Pancreas (tissue), 10 donors: ENCODE data around the gene MMP2. TPM values are rescaled to one million over a fixed set of nuclear protein-coding genes. Genes with fewer than 3 reads are reported as not detected.

Source experiments
- ATAC-seq, 4 donors: fragments of 200-7000 bp; cut with Tn5 transposase; one replicate each; pipeline versions ENCODE4 v1.8.0 to v1.9.1; 2020; ENCODE audit warnings: mild to moderate bottlenecking in 4 of 4, moderate library complexity in 4 of 4
- DNase-seq, 6 donors: peaks; one replicate each; pipeline ENCODE4 v3.0.0-alpha.2; 2020
- FAIRE-seq: peaks from 2 replicates; lab custom pipeline; 2012; peaks lifted over from hg19 to GRCh38; lab: Jason Lieb, UNC
- H3K27ac ChIP-seq, 4 donors: fragments of 200-600 bp; sonication (generic); 1 replicate in 3 of 4; 2 replicates in 1 of 4; pipeline versions ENCODE4 v1.5.0 to v1.8.0; 2020
- H3K27me3 ChIP-seq, 4 donors: fragments of 200-600 bp; one replicate each; pipeline ENCODE4 v1.8.0; 2021
- H3K36me3 ChIP-seq, 3 donors: fragments of 200-600 bp; sonication (generic) in 1 of 3; one replicate each; pipeline versions ENCODE4 v1.5.0 to v1.8.0; 2020 to 2021
- H3K4me1 ChIP-seq, 3 donors: fragments of 200-600 bp; one replicate each; pipeline ENCODE4 v1.8.0; 2021
- H3K4me3 ChIP-seq, 4 donors: fragments of 200-600 bp; sonication (generic) in 2 of 4; one replicate each; pipeline versions ENCODE4 v1.5.0 to v1.8.0; 2020 to 2021
- H3K9me3 ChIP-seq, 4 donors: fragments of 200-600 bp; one replicate each; pipeline ENCODE4 v1.8.0; 2021
- WGBS, 2 donors: extraction: QIAGEN DNeasy Blood & Tissue Kit; methylation state at CpG; one replicate each; pipeline ENCODE4 v1.1.7; 2013; 5-methylcytosine and 5-hydroxymethylcytosine counted together
- intact Hi-C, 3 donors: fragments of 100-400 bp; cut with DNase I; formaldehyde crosslinking; loops; one replicate each; pipeline versions ENCODE4 v1.11.1 to v1.14.2; 2022
- polyA plus RNA-seq, 2 donors: library from polyadenylated mRNA; stranded (reverse); fragments of 200-250 nt; gene quantifications; one replicate each; pipeline ENCODE4 v1.2.3, GENCODE V29; 2013
- total RNA-seq, 6 donors: library from RNA; stranded (reverse); fragmentation: NEBNext Ultra II Directional in 4 of 6; extraction: Animal tissue kit (Norgen Biotek cat#: 25700) in 4 of 6; gene quantifications; one replicate each; pipeline versions ENCODE4 v1.2.1 to v1.2.4, GENCODE V29; 2021 to 2023
- TF ChIP-seq, protein P1 (sequence below), 4 donors: fragments of 200-600 bp; sonication (generic) in 3 of 4; IDR thresholded peaks; one replicate each; pipeline versions ENCODE4 v1.5.0 to v1.8.0; 2021; ENCODE audit warnings: antibody characterized with exemption in 4 of 4
- donor health status: healthy with polysubstance abuse.
- donor health status: DM: no; HTN: no; CAD: no; lungs with moderate emphysema.
- donor health status: DM: no; HTN: no; CAD: no.
- donor health status: control.
- donor health status: control.
- donor health status: Bipolar disorder and iron deficiency.
- donor health status: DM: yes; HTN: yes; CAD: no.
- donor health status: DM: no; HTN: no; CAD: no.
- donor health status: DM: no; HTN: no; CAD: no.
- donor health status: DM: yes; HTN: yes; CAD: no.

The MMP2 gene
- total and polyA plus RNA-seq, 8 donors, result 6.5 to 108 (median 13.2) TPM

- no peak for FAIRE-seq
Measured at GRCh38 chr16:55527885-55528284, 48.9 kb downstream of the MMP2 start.

GRCh38 chr16:55529018-55529417 lies 50.0 kb downstream of the MMP2 start:
- no peak overlapping the region for H3K27ac ChIP-seq
- TF ChIP-seq, protein P1, sequence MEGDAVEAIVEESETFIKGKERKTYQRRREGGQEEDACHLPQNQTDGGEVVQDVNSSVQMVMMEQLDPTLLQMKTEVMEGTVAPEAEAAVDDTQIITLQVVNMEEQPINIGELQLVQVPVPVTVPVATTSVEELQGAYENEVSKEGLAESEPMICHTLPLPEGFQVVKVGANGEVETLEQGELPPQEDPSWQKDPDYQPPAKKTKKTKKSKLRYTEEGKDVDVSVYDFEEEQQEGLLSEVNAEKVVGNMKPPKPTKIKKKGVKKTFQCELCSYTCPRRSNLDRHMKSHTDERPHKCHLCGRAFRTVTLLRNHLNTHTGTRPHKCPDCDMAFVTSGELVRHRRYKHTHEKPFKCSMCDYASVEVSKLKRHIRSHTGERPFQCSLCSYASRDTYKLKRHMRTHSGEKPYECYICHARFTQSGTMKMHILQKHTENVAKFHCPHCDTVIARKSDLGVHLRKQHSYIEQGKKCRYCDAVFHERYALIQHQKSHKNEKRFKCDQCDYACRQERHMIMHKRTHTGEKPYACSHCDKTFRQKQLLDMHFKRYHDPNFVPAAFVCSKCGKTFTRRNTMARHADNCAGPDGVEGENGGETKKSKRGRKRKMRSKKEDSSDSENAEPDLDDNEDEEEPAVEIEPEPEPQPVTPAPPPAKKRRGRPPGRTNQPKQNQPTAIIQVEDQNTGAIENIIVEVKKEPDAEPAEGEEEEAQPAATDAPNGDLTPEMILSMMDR (IDR thresholded peaks at IDR 0.05), result no peak
- ATAC-seq (no peak), DNase-seq (no peak), FAIRE-seq (no peak)
- no peaks in the 10 kb centered on the region for H3K4me1 ChIP-seq
- H3K9me3 ChIP-seq, result no peaks in the 10 kb centered on the region
- H3K4me3 ChIP-seq, result no peak overlapping the region
- H3K27me3 ChIP-seq, result peaks cover 0 to 4% (median 0%) of the 10 kb centered on the region in 4 donors
- H3K36me3 ChIP-seq, result peaks cover 0 to 4% (median 0%) of the 10 kb centered on the region in 3 donors
- intact Hi-C loops, result no loop called here
- WGBS, 2 donors, result 76 to 77% methylated on average over 2 of the region's 2 CpGs

More at GRCh38 chr16:55527885-55528284, 48.9 kb downstream of the MMP2 start:
- Histone ChIP-seq H3K27ac (no peak overlapping the region), H3K27me3 (peaks cover 0 to 4% (median 0%) of the 10 kb centered on the region in 4 donors), H3K9me3 (no peaks in the 10 kb centered on the region), H3K4me1 (no peaks in the 10 kb centered on the region), H3K36me3 (peaks cover 0 to 4% (median 0%) of the 10 kb centered on the region in 3 donors), H3K4me3 (no peak overlapping the region)
- ATAC-seq, result no peak
- no peak for DNase-seq
- intact Hi-C loops, result no loop called here
- TF ChIP-seq, protein P1 (IDR thresholded peaks at IDR 0.05), result no peak

DNA sequence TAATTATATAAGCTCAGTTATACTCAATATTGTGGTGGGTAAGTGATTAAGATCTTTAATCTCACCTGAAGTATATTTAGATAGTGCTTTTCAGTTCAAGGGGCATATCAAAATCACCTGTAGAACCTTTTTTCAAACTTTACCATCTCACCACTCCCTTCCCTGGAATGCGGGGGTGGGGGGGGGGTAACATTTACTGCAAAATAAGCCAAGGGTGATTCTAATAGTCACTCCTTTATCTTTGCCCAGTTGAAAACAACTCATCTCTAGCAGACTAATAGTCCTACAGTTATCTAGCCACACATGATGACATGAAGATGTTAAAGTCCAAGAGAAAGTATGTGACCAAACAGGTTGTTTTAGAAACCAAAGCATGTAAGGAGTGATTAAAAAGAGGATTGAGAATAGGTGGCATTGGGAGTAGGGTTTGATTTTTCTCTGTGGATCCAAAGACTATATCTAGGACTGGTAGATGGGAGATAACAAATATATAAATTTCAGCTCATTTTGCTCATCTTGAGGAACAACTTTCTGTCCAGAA lies 51.4 kb downstream of the MMP2 start:
- FAIRE-seq, result no peak
- intact Hi-C loops, result no loop called here
- no peaks in the 10 kb centered on the region for H3K9me3 ChIP-seq
- 97 to 98% methylated on average over 1 of the region's 1 CpG for WGBS, 2 donors
- DNase-seq, result no peak
- H3K36me3 ChIP-seq, result peaks cover 0 to 4% (median 0%) of the 10 kb centered on the region in 3 donors
- H3K27ac ChIP-seq, result no peak overlapping the region
- TF ChIP-seq, protein P1 (IDR thresholded peaks at IDR 0.05), result no peak
- peaks cover 0 to 4% (median 0%) of the 10 kb centered on the region in 4 donors for H3K27me3 ChIP-seq
- no peak overlapping the region for H3K4me3 ChIP-seq
- no peaks in the 10 kb centered on the region for H3K4me1 ChIP-seq
- ATAC-seq, result no peak

GRCh38 chr16:55532227-55532626 lies 53.2 kb downstream of the MMP2 start:
- H3K27me3 ChIP-seq, result peaks cover 0 to 4% (median 0%) of the 10 kb centered on the region in 4 donors
- FAIRE-seq (no peak), ATAC-seq (no peak), DNase-seq (no peak)
- H3K9me3 ChIP-seq, result no peaks in the 10 kb centered on the region
- WGBS, 2 donors, result 89 to 100% methylated on average over 1 of the region's 1 CpG
- TF ChIP-seq, protein P1 (IDR thresholded peaks at IDR 0.05), result no peak
- peaks cover 0 to 3% (median 0%) of the 10 kb centered on the region in 3 donors for H3K4me1 ChIP-seq
- H3K36me3 ChIP-seq, result peaks cover 0 to 4% (median 0%) of the 10 kb centered on the region in 3 donors
- no peak overlapping the region for H3K4me3 ChIP-seq
- intact Hi-C loops, result no loop called here
- no peak overlapping the region for H3K27ac ChIP-seq

DNA sequence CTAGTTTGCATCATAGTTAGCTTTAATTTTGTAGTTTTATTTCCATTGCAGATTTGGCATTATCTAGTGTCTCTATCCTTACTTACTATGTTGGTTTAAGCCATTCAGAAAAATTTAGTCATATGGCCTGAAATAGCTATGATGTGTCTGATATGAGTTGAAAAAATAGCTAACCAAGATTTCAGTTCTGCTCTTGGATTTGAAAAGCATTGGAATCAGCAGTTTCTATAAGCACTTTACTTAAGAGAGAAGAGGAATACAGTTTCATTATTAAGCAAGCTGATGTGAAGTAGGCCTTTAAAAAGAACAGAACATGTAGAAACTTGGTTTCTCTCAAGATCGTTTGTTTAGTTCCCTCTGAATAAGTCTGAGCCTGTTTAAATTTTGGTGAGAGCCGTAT lies 55.8 kb downstream of the MMP2 start:
- H3K27ac ChIP-seq, result no peak overlapping the region
- peaks cover 0 to 4% (median 0%) of the 10 kb centered on the region in 3 donors for H3K36me3 ChIP-seq
- peaks cover 0 to 3% (median 0%) of the 10 kb centered on the region in 3 donors for H3K4me1 ChIP-seq
- intact Hi-C loops, result no loop called here
- peaks cover 0 to 4% (median 0%) of the 10 kb centered on the region in 4 donors for H3K27me3 ChIP-seq
- H3K9me3 ChIP-seq, result no peaks in the 10 kb centered on the region
- 71 to 89% methylated on average over 2 of the region's 2 CpGs for WGBS, 2 donors
- DNase-seq (no peak), ATAC-seq (peak in 2 of 4 donors; percentile 22 to 46), FAIRE-seq (no peak)
- no peak overlapping the region for H3K4me3 ChIP-seq
- TF ChIP-seq, protein P1 (IDR thresholded peaks at IDR 0.05), result no peak
